ENCODE measurements around the gene NFE2L1. TPM values are rescaled to one million over a fixed set of nuclear protein-coding genes. Genes with fewer than 3 reads are reported as not detected.

Gene NFE2L1
- total and polyA plus RNA-seq, 2 of the 8 experiments (the other 6 are each of a cell fraction or from before 2014, with no cell fraction given) = 140 to 143 TPM

DNA sequence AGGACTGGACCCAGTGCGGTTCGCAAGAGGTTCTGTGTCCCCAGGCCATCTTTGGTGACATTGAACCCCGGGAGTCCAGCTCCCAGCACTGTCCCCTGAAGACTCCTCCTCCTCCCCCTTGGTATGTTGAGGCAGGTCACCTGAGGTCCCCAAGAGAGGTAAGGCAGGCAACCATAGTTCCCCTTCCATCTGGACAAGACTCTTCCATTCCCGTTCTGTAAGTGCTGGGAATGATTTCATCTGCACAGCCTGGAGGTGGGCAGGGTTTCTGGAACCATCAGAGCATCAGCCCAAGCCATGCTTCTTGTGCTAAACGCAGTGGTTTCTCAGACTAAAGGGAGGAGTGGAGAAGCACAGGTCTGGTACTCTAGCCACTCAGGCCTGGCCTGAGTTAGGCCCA, 35.5 kb upstream of the NFE2L1 start (continued):
- TF ChIP-seq BRCA1 (IDR thresholded peaks at IDR 0.05; ENCODE audit: low read depth, low read length) (no peak), E2F6 (IDR thresholded peaks at IDR 0.05) (no peak), NANOG (IDR thresholded peaks at IDR 0.05; ENCODE audit: insufficient read depth, low read depth, low read length, poor library complexity, severe bottlenecking) (no peak)

Data from H1 (cell line).